Panc1 (cell line): Measurements from ENCODE around the gene SOBP.
"Not testable (repeated sequence)": the region's sequence is repeated elsewhere in the genome, so short reads cannot be mapped to it uniquely, and the experiment has no call there.

ENCODE experiments used
- POLR2AphosphoS5 ChIP-seq: IDR thresholded peaks from 2 replicates; pipeline ENCODE4 v1.6.1; 2012; ENCODE audit warnings: mild to moderate bottlenecking, low read depth, low read length, moderate library complexity
- SIN3A ChIP-seq: IDR thresholded peaks from 2 replicates; pipeline ENCODE4 v1.6.1; 2012; ENCODE audit warnings: low read depth, mild to moderate bottlenecking, low read length, moderate library complexity, borderline replicate concordance; ENCODE audit not compliant: insufficient read depth
- TCF7L2 ChIP-seq: IDR thresholded peaks from 2 replicates; pipeline ENCODE4 v1.6.1; 2011; ENCODE audit warnings: mild to moderate bottlenecking, low read depth, low read length, inconsistent platforms
- TF ChIP-seq, protein P1 (sequence below): fragments of 450-650 bp; IDR thresholded peaks from 2 replicates; pipeline ENCODE4 v1.5.1; 2017; ENCODE audit warnings: mild to moderate bottlenecking
- TF ChIP-seq, protein P2 (sequence below), 2 experiments: IDR thresholded peaks; 2 replicates each; pipeline ENCODE4 v1.6.1; 2011 to 2012; ENCODE audit warnings: low read depth in 2 of 2, control low read depth in 1 of 2, low read length in 1 of 2, mild to moderate bottlenecking in 1 of 2, moderate library complexity in 1 of 2; ENCODE audit not compliant: insufficient read depth in 1 of 2

DNA sequence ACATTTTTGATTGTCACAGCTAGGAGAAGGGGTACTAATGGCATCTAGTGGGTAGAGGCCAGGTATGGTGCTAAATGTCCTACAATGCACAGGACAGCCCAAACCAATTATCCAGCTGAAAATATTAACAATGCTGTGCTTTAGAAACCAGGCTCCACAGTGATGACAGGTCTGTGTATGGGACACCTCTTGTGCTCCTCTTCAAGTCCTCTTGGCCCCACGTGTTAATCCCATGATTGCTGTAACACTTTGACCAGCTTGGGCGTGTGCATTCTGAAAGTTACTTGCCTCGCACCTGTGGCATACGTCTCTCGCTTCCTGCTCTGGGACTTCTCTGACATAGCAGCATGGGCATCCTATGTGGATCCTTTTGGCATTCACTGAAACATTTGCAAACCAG is 29.3 kb downstream of the SOBP start:
- TF ChIP-seq, protein P1, sequence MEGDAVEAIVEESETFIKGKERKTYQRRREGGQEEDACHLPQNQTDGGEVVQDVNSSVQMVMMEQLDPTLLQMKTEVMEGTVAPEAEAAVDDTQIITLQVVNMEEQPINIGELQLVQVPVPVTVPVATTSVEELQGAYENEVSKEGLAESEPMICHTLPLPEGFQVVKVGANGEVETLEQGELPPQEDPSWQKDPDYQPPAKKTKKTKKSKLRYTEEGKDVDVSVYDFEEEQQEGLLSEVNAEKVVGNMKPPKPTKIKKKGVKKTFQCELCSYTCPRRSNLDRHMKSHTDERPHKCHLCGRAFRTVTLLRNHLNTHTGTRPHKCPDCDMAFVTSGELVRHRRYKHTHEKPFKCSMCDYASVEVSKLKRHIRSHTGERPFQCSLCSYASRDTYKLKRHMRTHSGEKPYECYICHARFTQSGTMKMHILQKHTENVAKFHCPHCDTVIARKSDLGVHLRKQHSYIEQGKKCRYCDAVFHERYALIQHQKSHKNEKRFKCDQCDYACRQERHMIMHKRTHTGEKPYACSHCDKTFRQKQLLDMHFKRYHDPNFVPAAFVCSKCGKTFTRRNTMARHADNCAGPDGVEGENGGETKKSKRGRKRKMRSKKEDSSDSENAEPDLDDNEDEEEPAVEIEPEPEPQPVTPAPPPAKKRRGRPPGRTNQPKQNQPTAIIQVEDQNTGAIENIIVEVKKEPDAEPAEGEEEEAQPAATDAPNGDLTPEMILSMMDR, result not testable (repeated sequence)
- TF ChIP-seq POLR2AphosphoS5, SIN3A, TCF7L2: not testable (repeated sequence)
- TF ChIP-seq, protein P2, sequence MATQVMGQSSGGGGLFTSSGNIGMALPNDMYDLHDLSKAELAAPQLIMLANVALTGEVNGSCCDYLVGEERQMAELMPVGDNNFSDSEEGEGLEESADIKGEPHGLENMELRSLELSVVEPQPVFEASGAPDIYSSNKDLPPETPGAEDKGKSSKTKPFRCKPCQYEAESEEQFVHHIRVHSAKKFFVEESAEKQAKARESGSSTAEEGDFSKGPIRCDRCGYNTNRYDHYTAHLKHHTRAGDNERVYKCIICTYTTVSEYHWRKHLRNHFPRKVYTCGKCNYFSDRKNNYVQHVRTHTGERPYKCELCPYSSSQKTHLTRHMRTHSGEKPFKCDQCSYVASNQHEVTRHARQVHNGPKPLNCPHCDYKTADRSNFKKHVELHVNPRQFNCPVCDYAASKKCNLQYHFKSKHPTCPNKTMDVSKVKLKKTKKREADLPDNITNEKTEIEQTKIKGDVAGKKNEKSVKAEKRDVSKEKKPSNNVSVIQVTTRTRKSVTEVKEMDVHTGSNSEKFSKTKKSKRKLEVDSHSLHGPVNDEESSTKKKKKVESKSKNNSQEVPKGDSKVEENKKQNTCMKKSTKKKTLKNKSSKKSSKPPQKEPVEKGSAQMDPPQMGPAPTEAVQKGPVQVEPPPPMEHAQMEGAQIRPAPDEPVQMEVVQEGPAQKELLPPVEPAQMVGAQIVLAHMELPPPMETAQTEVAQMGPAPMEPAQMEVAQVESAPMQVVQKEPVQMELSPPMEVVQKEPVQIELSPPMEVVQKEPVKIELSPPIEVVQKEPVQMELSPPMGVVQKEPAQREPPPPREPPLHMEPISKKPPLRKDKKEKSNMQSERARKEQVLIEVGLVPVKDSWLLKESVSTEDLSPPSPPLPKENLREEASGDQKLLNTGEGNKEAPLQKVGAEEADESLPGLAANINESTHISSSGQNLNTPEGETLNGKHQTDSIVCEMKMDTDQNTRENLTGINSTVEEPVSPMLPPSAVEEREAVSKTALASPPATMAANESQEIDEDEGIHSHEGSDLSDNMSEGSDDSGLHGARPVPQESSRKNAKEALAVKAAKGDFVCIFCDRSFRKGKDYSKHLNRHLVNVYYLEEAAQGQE (IDR thresholded peaks at IDR 0.05; ENCODE audit: insufficient read depth in 1 of 2, low read depth in 2 of 2, low read length in 1 of 2), result not testable (repeated sequence)
